AG09309 (cell line): Measurements from ENCODE around the gene KLHL8.

ENCODE experiments used
- DNase-seq: peaks from one replicate; pipeline ENCODE4 v3.0.0-alpha.2; 2010; ENCODE audit warnings: low read depth
- H3K4me3 ChIP-seq: 2 replicates; pipeline ENCODE4 v1.5.1; 2011; ENCODE audit warnings: mild to moderate bottlenecking, low read depth, low read length, moderate library complexity; ENCODE audit not compliant: control insufficient read depth
- TF ChIP-seq, protein P1 (sequence below): IDR thresholded peaks from 2 replicates; pipeline ENCODE4 v1.5.1; 2011; ENCODE audit warnings: mild to moderate bottlenecking, low read depth, low read length, inconsistent platforms; ENCODE audit not compliant: insufficient read depth, control insufficient read depth; ENCODE audit errors: missing control alignments

Gene KLHL8

DNA sequence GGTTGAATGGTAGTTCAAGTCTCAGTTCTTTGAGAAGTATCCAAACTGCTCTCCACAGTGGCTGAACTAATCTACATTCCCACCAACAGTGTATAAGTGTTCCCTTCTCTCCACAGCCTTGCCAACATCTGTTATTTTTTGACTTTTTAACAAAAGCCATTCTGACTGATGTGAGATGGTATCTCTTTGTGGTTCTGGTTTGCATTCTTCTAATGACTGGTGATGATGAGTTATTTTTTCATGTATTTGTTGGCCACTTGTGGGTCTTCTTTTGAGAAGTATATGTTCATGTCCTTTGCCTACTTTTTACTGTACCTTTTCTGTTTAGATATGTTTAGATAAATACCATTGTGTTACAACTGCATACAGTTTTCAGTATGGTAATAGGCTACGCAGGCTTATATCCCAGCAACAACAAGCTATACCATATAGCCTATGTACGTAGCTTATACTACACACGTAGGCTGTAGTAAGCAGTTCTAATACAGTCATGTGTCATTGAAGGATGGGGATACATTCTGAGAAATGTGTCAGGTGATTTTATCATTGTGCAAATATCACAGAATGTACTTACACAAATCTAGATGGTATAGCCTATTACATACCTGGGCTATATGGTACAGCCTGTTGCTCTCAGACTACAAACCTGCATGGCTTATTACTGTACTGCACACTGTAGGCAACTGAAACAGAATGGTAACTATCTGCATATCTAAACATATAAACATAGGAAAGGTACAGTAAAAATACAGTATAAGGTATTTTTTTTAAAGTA, 28.1 kb downstream of the KLHL8 start:
- TF ChIP-seq, protein P1, sequence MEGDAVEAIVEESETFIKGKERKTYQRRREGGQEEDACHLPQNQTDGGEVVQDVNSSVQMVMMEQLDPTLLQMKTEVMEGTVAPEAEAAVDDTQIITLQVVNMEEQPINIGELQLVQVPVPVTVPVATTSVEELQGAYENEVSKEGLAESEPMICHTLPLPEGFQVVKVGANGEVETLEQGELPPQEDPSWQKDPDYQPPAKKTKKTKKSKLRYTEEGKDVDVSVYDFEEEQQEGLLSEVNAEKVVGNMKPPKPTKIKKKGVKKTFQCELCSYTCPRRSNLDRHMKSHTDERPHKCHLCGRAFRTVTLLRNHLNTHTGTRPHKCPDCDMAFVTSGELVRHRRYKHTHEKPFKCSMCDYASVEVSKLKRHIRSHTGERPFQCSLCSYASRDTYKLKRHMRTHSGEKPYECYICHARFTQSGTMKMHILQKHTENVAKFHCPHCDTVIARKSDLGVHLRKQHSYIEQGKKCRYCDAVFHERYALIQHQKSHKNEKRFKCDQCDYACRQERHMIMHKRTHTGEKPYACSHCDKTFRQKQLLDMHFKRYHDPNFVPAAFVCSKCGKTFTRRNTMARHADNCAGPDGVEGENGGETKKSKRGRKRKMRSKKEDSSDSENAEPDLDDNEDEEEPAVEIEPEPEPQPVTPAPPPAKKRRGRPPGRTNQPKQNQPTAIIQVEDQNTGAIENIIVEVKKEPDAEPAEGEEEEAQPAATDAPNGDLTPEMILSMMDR, result no peak
- no peak for DNase-seq
- no peak overlapping the region for H3K4me3 ChIP-seq

DNA sequence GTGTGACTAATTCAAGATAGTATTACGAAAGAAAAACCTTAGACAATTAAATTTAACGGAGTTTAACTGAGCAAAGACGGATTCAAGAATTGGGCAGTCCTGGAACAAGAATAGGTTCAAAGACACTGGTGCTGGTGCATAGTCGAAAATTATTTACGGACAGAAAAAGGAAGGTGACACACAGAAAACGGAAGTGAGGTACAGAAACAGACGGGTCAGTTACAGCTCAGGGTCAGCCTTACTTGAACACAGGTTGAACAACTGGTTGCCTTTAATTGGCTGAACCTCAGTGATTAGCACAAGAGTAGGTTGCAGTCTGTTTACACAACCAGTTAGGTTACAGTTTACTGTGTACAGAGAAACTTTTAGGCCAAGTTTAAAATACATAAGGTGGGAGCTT, 31.5 kb downstream of the KLHL8 start:
- no peak overlapping the region for H3K4me3 ChIP-seq
- no peak for DNase-seq
- TF ChIP-seq, protein P1, result no peak

DNA sequence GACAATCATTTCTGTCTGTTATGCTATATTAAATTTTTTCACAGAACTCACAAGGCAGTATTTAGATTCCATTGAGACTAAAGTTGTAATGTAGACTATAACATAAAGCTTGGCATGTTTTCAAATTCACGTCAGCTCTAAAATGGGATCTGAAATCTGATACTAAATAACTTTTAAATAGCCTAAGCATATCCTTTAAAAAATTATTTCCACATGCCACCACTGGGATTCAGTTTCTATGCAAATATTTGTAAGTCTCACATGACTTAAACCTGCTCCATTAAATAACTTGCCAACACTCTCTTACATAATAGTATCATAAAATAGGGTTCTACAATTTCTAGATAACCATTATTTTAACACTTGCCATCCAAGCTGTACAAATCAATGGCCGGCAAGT, 32.4 kb downstream of the KLHL8 start:
- DNase-seq, result no peak
- TF ChIP-seq, protein P1, result no peak

DNA sequence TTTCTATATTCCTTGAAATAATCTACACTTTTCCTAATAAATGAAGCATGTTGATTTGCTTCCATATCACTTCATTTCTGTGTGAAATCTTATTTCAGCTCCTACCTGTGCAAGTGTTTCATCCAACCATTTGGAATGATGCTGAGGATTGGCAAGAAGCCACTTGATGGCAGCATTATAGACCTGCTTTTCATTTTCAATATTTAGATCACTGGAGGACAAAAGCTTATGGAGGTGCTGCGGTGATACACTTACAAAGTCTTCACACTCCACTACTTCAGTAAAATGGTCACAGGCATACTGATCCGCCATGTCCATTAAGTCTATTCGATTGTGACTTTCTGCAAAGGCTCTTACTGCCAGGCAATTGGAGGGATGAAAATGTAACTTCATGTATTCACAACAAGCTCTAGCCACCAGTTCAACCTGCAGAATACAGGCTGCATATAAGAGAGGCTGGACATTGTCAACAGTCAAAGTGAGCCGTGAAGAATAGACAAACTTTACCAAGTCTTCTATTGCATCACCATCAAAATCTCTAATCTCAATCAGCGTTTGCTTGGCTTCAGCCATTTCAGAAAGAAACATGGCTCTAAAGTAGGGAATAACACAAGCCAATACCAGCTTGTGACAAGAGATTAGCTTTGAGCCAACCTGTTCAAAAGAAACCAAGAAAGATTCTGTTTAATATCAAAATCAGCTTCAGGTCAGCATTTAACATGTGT, 35.1 kb downstream of the KLHL8 start:
- H3K4me3 ChIP-seq, result no peak overlapping the region
- TF ChIP-seq, protein P1, result no peak
- no peak for DNase-seq

More for the DNA sequence above, 32.4 kb downstream of the KLHL8 start:
- no peak overlapping the region for H3K4me3 ChIP-seq

DNA sequence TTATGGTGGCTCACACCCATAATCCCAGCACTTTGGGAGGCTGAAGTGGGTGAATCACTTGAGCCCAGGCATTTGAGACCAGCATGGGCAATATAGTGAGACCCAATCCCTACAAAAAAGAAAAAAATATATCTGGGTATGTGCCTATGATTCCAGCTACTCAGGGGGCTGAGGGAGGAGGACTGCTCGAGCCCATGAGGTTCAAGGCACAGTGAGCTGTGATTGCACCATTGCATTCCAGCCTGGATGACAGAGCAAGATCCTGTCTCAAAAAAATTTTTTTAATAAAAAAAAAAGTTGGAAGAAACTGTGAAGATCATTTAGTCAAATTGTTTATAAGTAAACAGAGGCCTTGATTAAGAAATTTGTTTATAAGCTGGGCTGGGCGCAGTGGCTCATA, 39.7 kb downstream of the KLHL8 start:
- TF ChIP-seq, protein P1, result no peak
- no peak for DNase-seq
- H3K4me3 ChIP-seq, result no peak overlapping the region

DNA sequence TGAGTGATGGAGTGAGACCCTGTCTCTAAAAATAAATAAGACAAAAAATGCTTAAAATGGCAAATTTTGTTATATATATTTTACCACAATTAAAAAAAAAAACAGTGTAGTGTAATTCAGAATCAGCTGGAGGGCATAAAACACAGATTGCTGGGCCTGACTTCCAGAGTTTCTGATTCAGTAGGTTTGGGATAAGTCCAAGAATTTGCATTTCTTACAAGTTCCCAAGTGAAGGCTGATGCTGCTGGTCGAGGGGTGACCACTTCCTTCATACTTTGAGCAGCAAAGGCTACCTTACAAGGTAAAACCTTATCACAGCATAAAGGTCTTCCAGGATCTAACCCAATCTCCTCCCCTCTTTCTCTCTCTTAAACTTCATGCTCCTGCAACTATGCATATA, 40.7 kb downstream of the KLHL8 start:
- DNase-seq, result peak; percentile 17
- no peak overlapping the region for H3K4me3 ChIP-seq
- TF ChIP-seq, protein P1, result no peak
